Activated naive CD4-positive, alpha-beta T cell treated with anti-CD3 and anti-CD28 coated beads for 36 hours (primary cell): ENCODE measurements around the gene FYCO1. TPM values are rescaled to one million over a fixed set of nuclear protein-coding genes. Genes with fewer than 3 reads are reported as not detected.
A peak's percentile ranks its signal among the peaks of the same experiment; 100 is the strongest.

Experiments used
- CTCF ChIA-PET: fragments of 350-600 bp; sonication (Branson Sonifier 250); formaldehyde crosslinking; loops from one replicate; lab custom pipeline; 2021; ENCODE audit warnings: antibody characterized with exemption; lab: Charles Lee
- DNase-seq: peaks from one replicate; pipeline ENCODE4 v3.0.0-alpha.2; 2020
- H3K27ac Mint-ChIP-seq: one replicate; pipeline ENCODE4 v1.8.0; 2021; ENCODE audit warnings: mild to moderate bottlenecking, mixed read lengths
- H3K27me3 Mint-ChIP-seq: one replicate; pipeline ENCODE4 v1.8.0; 2021; ENCODE audit warnings: low read depth, mixed read lengths
- H3K36me3 Mint-ChIP-seq: one replicate; pipeline ENCODE4 v1.8.0; 2021; ENCODE audit warnings: low read depth, mixed read lengths
- H3K4me1 Mint-ChIP-seq: one replicate; pipeline ENCODE4 v1.8.0; 2021; ENCODE audit warnings: low read depth, mixed read lengths
- H3K4me3 Mint-ChIP-seq: one replicate; pipeline ENCODE4 v1.8.0; 2021; ENCODE audit warnings: mild to moderate bottlenecking, moderate library complexity, mixed read lengths
- H3K9me3 Mint-ChIP-seq: one replicate; pipeline ENCODE4 v1.8.0; 2021; ENCODE audit warnings: mixed read lengths
- intact Hi-C: fragments of 100-400 bp; cut with micrococcal nuclease; formaldehyde crosslinking; loops from one replicate; pipeline ENCODE4 v1.15.1; 2023
- total RNA-seq, 2 experiments: library from RNA; stranded (reverse); gene quantifications; one replicate each; pipeline ENCODE4 v1.2.3, GENCODE V29; 2021

The FYCO1 gene
- total RNA-seq, 2 experiments from 2014 or later, result 10.2 to 10.5 TPM

DNA sequence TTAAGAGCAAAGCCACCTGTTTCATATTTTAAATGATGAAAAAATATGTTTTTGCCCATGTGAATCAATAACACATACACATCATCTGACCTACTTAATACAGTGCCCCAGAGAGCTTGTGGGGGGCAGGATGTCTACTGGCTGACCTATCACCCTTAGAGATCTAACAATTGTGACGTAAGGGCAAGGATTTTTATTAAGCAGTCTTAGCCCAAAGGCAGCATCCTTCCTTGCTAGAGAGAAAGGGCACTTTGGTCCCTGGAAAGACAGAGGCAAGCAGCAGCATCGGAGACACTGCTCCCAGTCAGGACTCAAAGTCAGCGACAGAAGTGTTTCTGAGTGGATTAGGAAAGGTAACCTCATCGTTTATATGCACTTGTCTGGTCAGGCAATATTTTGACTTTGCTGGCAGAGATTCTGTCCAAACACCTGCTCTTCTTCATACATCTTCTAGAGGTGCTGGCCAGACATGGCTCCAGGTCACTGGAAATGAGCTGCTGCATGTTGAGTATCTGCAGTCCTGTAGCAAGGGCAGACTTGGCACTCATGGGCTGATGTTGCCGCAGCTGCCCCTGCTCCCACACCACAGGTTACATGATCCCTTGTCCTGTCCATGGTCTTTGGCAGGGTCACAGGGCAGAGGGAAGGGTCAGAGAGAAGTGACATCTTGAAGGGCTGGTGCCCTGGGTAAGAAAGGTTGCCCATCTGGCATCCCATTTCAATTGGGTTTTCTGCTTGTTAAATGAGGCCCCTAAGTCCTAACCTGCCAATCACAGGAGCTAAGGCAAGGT is 50.6 kb downstream of the FYCO1 start:
- Mint-ChIP-seq H3K4me3 (no peak overlapping the region), H3K36me3 (peaks cover 43% of the 10 kb centered on the region), H3K9me3 (no peaks in the 10 kb centered on the region), H3K27ac (no peak overlapping the region), H3K27me3 (peaks cover 3% of the 10 kb centered on the region), H3K4me1 (peaks cover 23% of the 10 kb centered on the region)
- DNase-seq, result no peak
- intact Hi-C loops, result no loop called here
- CTCF ChIA-PET, result interaction anchor here (0.6 to 15.3 kb wide), 3 partner anchors 13 to 1021 kb away, joined by 3 to 263 read pairs (median 3); no protein-coding TSS in a partner anchor

DNA sequence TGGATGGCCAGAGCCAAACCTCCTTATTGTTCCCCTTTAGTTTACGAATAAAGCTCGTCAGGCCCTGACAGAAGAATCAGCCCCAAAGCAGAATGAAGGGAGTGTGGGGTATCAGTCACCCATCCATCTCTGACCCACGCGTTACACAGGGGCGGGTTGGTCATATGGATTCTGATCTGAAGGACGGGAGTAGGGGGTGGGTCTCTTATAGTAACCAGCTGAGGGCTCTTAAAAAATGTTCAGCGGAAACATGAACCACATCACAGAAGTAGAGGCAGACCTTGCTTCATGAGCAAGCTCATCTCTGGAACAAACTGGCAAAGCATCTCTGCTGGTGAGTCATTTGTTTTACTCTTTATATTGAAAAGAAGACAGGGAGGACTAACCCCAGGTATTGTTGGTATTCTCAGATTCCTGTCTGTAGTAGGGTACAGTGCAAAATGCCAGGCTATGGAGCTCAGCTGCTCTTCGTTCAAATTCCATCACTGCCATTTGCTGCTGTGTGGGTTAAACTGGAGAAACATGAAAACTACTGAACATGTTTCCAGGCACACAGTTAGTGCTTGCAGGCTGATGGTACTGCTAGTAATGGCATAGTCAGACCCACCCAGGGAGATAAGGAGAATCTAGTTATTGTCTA is 52.3 kb downstream of the FYCO1 start, which contains the start of gene CXCR6:
Gene CXCR6, plus strand, starts transcription at position 258 of the 640 bp plus-strand sequence. CDS start 3,018 bp downstream, outside the sequence.
- Mint-ChIP-seq H3K4me3 (no peak within 1 kb of the TSS), H3K36me3 (peaks cover 32% of the 10 kb centered on the region), H3K27ac (no peak within 1 kb of the TSS), H3K27me3 (peaks cover 3% of the 10 kb centered on the region), H3K9me3 (no peaks in the 10 kb centered on the region), H3K4me1 (peaks cover 31% of the 10 kb centered on the region)
- intact Hi-C loops, result loop anchor here (1.0 to 2.0 kb wide), 5 partner anchors 21 to 122 kb away; partner anchors contain the start of gene FYCO1
- peak; percentile 75 for DNase-seq
- CTCF ChIA-PET, result interaction anchor here (0.6 to 15.3 kb wide), 10 partner anchors 32 to 435 kb away, joined by 3 to 263 read pairs (median 4); partner anchors contain the start of gene CCR2

DNA sequence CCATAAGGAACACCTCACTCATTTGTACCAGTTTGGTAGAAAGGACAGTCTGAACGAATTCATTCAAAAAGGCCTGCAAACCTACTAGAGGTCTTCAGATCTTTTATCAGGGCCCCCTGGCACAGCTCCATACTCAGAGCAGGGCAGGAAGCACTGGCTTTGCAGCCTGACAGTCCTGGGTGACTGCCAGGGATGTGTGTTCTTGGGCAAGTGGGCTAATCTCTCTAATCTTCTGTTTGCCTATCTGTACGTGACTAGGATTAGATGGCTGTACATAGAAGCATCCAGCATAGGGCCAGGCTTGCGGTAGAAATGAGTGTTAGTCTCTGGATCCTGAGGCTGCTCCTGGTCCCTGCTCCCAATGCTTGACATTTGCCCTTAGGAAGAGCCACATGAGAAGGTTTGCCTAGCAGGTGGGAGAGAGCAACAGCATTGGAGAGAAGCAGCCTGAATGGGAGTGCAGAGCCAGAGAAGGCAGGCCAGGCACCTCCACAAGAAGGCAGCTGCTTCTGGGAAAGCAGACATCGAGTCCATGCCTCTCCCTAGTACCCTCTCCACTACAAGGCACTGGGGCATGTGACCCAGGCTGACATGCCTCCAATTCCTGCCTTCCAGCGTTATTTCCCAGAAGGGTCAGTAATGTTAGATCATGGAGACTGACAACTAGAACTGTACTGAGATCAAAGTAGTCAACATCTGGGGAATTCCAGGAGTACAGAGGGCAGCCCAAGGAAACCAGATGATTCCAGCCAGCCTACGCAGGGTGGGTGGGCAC is 53.4 kb downstream of the FYCO1 start:
- peaks cover 31% of the 10 kb centered on the region for H3K4me1 Mint-ChIP-seq
- peaks cover 27% of the 10 kb centered on the region for H3K36me3 Mint-ChIP-seq

DNA sequence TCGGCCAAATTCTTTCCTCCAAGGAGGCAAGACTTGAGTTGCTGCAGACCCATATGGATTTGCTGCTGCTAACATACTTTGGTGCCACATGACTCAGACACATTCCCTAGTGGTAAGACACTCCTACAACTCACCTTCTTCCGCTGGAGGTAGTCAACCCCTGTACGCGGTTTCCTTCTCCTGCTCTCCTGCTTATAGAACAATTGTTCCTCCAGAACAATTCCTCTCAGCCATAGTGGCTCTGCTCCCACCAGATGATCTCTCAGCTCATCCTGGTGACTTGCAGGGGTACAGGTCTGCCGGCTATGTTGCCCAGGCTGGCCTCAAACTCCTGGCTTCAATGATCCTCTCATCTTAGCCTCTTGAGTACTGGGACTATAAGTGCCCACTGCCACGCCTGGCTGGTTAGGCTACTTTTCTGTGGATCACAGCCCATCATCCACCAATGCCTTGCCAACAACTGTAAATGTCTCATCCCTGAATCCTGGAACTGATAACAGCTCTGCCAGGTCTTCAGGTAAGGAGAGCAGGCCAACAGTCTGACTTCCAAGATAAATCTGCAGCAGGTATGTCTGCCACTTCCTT is 54.8 kb downstream of the FYCO1 start:
- H3K9me3 Mint-ChIP-seq, result no peaks in the 10 kb centered on the region
- intact Hi-C loops, result no loop called here
- DNase-seq, result no peak
- CTCF ChIA-PET, result interaction anchor here (0.8 to 15.3 kb wide), 6 partner anchors 18 to 428 kb away, joined by 3 to 263 read pairs (median 4); no protein-coding TSS in a partner anchor
- no peak overlapping the region for H3K4me3 Mint-ChIP-seq
- peaks cover 31% of the 10 kb centered on the region for H3K4me1 Mint-ChIP-seq
- H3K27me3 Mint-ChIP-seq, result peaks cover 3% of the 10 kb centered on the region
- no peak overlapping the region for H3K27ac Mint-ChIP-seq
- H3K36me3 Mint-ChIP-seq, result peaks cover 24% of the 10 kb centered on the region

More for the DNA sequence above, 53.4 kb downstream of the FYCO1 start:
- H3K27me3 Mint-ChIP-seq, result peaks cover 3% of the 10 kb centered on the region
- H3K9me3 Mint-ChIP-seq, result no peaks in the 10 kb centered on the region
- CTCF ChIA-PET, result interaction anchor here (1.0 to 15.3 kb wide), 5 partner anchors 26 to 147 kb away, joined by 4 to 263 read pairs (median 5); no protein-coding TSS in a partner anchor
- no peak overlapping the region for H3K27ac Mint-ChIP-seq
- DNase-seq, result no peak
- intact Hi-C loops, result loop anchor here (2.0 kb wide), 1 partner anchor 53 kb away; the partner anchor contains the start of gene FYCO1
- no peak overlapping the region for H3K4me3 Mint-ChIP-seq

DNA sequence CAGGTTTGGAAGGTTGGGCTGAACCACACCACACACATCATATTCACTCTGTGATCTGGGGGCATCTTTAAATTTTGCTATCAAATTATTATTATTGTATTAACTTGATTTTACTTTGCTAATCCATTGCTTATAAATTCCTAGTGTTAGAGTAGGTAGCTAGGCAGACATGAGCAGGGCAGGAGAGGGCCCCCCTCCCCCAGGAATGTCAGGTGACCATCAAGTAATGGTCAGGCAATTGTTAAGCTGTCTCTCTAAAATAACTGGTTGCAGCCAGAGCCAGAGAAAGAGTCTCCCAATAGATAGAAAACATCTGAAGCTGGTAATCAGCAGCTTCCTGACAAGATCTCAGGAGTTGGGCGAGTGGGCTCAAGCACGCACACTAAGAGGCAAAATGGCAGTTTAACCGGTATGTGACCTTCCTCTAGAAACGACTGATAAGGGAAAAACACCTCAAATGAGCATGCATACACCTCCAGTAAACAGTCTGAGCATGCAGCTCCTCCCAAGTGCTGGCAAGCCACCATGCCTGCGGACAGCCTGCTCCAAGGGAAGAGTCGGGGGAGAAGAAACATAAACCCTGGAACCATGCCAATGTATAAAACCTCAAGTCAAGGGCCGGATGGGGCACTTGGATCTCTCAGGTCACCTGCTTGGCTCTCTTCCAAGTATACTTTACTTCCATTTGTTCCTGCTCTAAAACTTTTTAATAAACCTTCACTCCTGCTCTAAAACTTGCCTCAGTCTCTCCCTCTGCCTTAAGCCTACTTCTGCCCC is 55.4 kb downstream of the FYCO1 start:
- Mint-ChIP-seq H3K27ac (no peak overlapping the region), H3K4me1 (peaks cover 31% of the 10 kb centered on the region), H3K36me3 (peaks cover 24% of the 10 kb centered on the region), H3K9me3 (no peaks in the 10 kb centered on the region), H3K27me3 (peaks cover 3% of the 10 kb centered on the region), H3K4me3 (no peak overlapping the region)
- intact Hi-C loops, result no loop called here
- DNase-seq, result no peak
- CTCF ChIA-PET, result interaction anchor here (0.6 to 15.3 kb wide), 12 partner anchors 15 to 1247 kb away, joined by 3 to 263 read pairs (median 4); no protein-coding TSS in a partner anchor

DNA sequence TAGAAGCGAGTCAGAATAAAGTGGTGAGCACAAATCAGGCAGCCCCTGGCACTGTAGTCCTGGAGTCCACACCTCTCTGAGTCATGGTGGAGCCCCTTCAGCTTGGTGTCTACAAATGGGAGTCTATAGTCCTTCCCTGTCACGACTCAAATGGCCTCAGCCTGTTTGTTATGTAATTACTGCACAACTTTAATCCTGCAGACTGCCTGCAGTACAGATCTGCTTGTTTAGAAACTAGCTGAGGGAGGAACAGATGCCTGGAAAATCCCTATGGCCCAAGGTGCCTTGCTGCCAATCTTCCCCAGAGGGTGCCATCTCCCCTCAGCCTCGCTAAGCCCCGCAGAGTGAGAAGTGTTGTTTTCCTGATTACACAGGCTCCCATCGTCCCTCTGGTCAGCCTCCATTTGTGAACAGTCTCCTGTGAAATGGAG is 56.3 kb downstream of the FYCO1 start:
- H3K4me1 Mint-ChIP-seq, result peaks cover 26% of the 10 kb centered on the region
- intact Hi-C loops, result loop anchor here (2.0 kb wide), 2 partner anchors 431 to 439 kb away; partner anchors contain the start of gene CCR5
- no peaks in the 10 kb centered on the region for H3K9me3 Mint-ChIP-seq
- peak; percentile 19 for DNase-seq
- peaks cover 3% of the 10 kb centered on the region for H3K27me3 Mint-ChIP-seq
- no peak overlapping the region for H3K4me3 Mint-ChIP-seq
- no peak overlapping the region for H3K27ac Mint-ChIP-seq
- H3K36me3 Mint-ChIP-seq, result peaks cover 28% of the 10 kb centered on the region
- CTCF ChIA-PET, result interaction anchor here (0.6 to 15.3 kb wide), 19 partner anchors 10 to 1084 kb away, joined by 3 to 263 read pairs (median 5); no protein-coding TSS in a partner anchor

DNA sequence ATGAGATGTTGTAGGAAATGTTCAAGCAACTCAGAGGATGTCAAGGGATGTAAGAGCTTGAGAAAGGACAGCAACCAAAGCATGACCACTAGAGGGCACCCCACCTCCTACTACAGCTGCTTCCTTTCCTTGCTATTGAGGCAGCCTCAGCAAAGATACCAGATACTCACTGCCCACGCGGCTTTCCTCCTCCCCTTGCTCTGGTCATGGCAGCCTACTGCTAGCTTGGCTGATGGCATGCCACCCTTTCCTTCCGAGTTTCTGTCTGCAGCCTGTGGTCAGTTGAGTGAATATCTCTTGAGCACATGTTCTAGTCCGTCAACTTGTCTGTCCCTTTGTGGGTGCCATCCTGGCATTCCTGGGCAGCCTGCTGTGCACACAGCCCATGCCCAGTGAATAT is 56.8 kb downstream of the FYCO1 start:
- H3K27ac Mint-ChIP-seq, result no peak overlapping the region
- CTCF ChIA-PET, result interaction anchor here (0.6 to 15.3 kb wide), 21 partner anchors 10 to 1085 kb away, joined by 3 to 263 read pairs (median 4); no protein-coding TSS in a partner anchor
- peaks cover 33% of the 10 kb centered on the region for H3K36me3 Mint-ChIP-seq
- peak; percentile 94 for DNase-seq
- H3K4me1 Mint-ChIP-seq, result peaks cover 25% of the 10 kb centered on the region
- intact Hi-C loops, result loop anchor here (1.0 to 2.0 kb wide), 3 partner anchors 139 to 440 kb away; partner anchors contain the start of gene CCR5
- H3K4me3 Mint-ChIP-seq, result no peak overlapping the region
- peaks cover 3% of the 10 kb centered on the region for H3K27me3 Mint-ChIP-seq
- no peaks in the 10 kb centered on the region for H3K9me3 Mint-ChIP-seq

DNA sequence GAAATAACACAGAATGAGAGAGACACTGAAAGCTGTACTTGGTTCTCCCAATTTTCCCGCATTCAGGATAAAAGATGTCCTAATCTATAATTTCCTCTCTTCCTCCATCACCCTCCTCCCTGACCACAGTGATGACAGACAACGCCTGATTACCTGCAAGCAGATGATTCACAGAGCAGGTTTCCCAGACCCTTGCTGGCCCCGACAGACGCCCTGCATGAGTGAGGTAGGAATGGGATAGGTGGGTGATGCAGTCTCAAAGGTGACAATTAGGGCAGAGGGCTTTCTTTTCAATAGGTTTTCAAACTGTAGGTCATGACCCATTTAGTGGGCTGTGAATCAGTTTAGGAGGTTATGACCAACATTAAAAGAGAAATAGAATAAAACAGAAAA is 57.6 kb downstream of the FYCO1 start:
- Mint-ChIP-seq H3K27me3 (peaks cover 3% of the 10 kb centered on the region), H3K9me3 (no peaks in the 10 kb centered on the region), H3K4me3 (no peak overlapping the region), H3K36me3 (peaks cover 35% of the 10 kb centered on the region), H3K4me1 (peaks cover 17% of the 10 kb centered on the region), H3K27ac (no peak overlapping the region)
- CTCF ChIA-PET, result interaction anchor here (0.6 to 15.3 kb wide), 17 partner anchors 9 to 881 kb away, joined by 3 to 263 read pairs (median 5); no protein-coding TSS in a partner anchor
- intact Hi-C loops, result loop anchor here (1.0 to 2.0 kb wide), 3 partner anchors 140 to 441 kb away; partner anchors contain the start of gene CCR5
- no peak for DNase-seq

DNA sequence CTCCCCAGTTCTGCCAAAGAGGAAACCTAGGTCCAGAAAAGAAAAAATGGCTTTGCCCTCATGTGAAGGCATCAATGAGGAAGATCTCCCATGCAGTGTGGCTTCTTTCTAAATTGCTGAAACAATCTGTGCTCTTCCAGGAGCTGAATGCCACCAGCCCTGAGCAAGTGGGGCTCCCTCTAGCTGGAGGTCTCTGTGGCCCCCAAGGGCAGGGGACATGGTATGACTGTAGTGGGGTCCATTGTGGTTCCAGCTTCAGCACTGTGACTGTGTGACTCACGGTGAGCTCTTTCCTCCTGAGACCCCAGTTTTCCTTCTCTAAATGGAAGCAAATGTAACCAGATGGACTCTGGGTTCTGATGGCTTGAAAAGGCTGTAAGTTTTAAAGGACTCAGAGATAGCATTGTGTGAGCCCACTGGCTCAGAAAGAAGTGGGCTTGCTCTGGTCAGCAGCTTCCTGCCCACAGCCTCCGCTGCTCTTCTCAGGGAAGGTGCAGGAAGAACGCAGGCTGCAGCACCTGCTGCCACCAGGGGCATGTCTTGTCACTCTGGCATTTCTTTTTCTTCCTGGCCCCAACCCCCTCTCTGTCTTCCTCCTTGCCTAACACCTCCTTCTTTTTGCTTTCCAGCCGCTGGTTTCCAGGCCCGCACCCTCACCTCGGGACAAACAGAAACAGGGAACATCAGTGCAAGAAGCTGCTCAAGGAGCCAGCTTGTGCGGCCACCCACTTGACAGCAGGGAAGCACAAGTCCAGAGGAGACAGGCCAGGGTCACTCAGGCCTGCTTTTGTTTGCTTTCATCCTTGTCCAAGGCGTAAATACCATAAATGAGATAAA is 58.2 kb downstream of the FYCO1 start:
- DNase-seq, result no peak
- H3K4me1 Mint-ChIP-seq, result peaks cover 11% of the 10 kb centered on the region
- CTCF ChIA-PET, result interaction anchor here (1.0 to 15.3 kb wide), 6 partner anchors 8 to 440 kb away, joined by 3 to 263 read pairs (median 4); no protein-coding TSS in a partner anchor
- H3K9me3 Mint-ChIP-seq, result no peaks in the 10 kb centered on the region
- H3K4me3 Mint-ChIP-seq, result no peak overlapping the region
- no peak overlapping the region for H3K27ac Mint-ChIP-seq
- peaks cover 35% of the 10 kb centered on the region for H3K36me3 Mint-ChIP-seq
- H3K27me3 Mint-ChIP-seq, result peaks cover 3% of the 10 kb centered on the region
- intact Hi-C loops, result loop anchor here (1.0 to 2.0 kb wide), 3 partner anchors 141 to 441 kb away; partner anchors contain the start of gene CCR5

DNA sequence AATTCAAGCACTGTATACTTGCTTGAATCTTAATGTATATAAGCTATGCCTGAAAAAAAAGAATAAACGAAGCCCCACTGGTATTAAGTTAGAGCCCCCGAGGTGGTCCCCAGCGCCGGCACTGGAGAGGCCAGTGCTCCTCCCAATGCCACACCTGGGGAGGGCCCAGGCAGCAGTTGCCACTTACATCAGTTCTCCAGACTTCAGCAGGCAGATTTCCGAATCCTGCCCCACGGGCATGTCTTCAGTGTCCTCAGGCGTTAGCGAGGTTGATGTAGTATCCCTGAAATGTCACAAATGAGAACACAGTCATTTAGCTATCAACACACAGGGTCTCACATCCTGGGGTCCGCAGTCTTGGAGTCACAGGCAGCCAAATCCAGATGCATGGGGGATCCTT is 59.4 kb downstream of the FYCO1 start:
- Mint-ChIP-seq H3K4me1 (peaks cover 8% of the 10 kb centered on the region), H3K27me3 (peaks cover 3% of the 10 kb centered on the region), H3K4me3 (no peak overlapping the region), H3K36me3 (peaks cover 39% of the 10 kb centered on the region), H3K27ac (no peak overlapping the region), H3K9me3 (no peaks in the 10 kb centered on the region)
- CTCF ChIA-PET, result interaction anchor here (1.2 to 15.3 kb wide), 2 partner anchors 9 to 142 kb away, joined by 3 to 263 read pairs; no protein-coding TSS in a partner anchor
- no peak for DNase-seq
- intact Hi-C loops, result no loop called here
